GM12872 (cell line): Measurements from ENCODE around the gene SCN2B.

Experiments
- TF ChIP-seq, protein P1 (sequence below): IDR thresholded peaks from 3 replicates; pipeline ENCODE4 v1.5.1; 2011; ENCODE audit warnings: low read depth, mild to moderate bottlenecking, low read length, moderate library complexity; ENCODE audit not compliant: insufficient read depth

Gene SCN2B

DNA sequence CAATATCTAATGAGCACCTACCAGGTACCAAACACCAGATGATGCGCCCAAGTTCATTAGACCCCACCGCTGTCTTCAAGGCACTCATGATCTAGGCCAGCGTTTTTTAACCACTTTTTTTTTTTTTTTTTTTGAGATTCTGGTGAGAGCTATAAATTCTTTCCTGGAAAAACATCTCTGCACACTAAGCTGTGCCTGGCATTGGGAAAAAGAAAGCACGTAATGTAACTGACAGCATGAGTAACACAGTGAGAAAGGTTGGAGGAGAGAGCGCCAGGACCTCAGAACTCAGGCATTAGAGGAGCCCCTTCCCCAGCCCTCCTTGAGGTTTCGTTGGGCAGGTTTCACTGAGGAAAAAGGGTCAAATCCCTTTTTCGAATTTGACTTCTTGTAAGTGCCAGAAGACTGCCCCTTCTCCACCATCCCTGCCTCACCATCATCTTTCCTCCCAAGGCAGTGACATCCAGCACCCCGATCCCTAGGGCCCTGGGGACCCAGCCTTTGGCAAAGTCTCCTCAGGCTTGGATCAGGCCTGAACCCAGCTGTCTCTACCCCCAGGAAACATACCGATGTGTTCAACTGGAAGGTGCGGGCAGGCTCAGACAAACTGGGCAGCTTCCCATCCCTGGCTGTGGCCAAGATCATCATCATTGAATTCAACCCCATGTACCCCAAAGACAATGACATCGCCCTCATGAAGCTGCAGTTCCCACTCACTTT is 63.6 kb downstream of the SCN2B start:
- TF ChIP-seq, protein P1, sequence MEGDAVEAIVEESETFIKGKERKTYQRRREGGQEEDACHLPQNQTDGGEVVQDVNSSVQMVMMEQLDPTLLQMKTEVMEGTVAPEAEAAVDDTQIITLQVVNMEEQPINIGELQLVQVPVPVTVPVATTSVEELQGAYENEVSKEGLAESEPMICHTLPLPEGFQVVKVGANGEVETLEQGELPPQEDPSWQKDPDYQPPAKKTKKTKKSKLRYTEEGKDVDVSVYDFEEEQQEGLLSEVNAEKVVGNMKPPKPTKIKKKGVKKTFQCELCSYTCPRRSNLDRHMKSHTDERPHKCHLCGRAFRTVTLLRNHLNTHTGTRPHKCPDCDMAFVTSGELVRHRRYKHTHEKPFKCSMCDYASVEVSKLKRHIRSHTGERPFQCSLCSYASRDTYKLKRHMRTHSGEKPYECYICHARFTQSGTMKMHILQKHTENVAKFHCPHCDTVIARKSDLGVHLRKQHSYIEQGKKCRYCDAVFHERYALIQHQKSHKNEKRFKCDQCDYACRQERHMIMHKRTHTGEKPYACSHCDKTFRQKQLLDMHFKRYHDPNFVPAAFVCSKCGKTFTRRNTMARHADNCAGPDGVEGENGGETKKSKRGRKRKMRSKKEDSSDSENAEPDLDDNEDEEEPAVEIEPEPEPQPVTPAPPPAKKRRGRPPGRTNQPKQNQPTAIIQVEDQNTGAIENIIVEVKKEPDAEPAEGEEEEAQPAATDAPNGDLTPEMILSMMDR = no peak
